Parietal lobe (tissue), 1 donor: Measurements from ENCODE around the gene OR1L1. TPM values are rescaled to one million over a fixed set of nuclear protein-coding genes. Genes with fewer than 3 reads are reported as not detected.

Experiments used
- total RNA-seq: library from RNA; depleted of rRNA; stranded (reverse); fragments of >200 nt; gene quantifications from one replicate; pipeline ENCODE4 v1.2.3, GENCODE V29; 2014

The OR1L1 gene
- not detected for total RNA-seq

GRCh38 chr9:122661416-122661815 lies at the start of gene OR1L1:
OR1L1 (plus strand) TSS chr9:122661716; CDS start chr9:122661716, 0 bp downstream.

GRCh38 chr9:122614362-122614761 lies 47.2 kb upstream of the OR1L1 start, which contains the start of gene OR1Q1:
OR1Q1 (plus strand) TSS chr9:122614738; CDS start chr9:122614738, 0 bp downstream.

GRCh38 chr9:122657527-122657926 lies 4.0 kb upstream of the OR1L1 start, which contains the start of gene OR1B1:
OR1B1 (minus strand) TSS chr9:122657627.

Other genes with a start within 250 kb of the OR1L1 start
- gene OR1J1, start 183.8 kb upstream of the OR1L1 start, total RNA-seq = not detected
- gene OR1J2, start 150.9 kb upstream of the OR1L1 start, total RNA-seq = not detected
- gene OR1J4, start 142.6 kb upstream of the OR1L1 start, total RNA-seq = not detected
- not detected for gene OR1N1, start 134.4 kb upstream of the OR1L1 start, total RNA-seq
- not detected for gene OR1N2, start 108.6 kb upstream of the OR1L1 start, total RNA-seq
- 0.31 TPM for gene OR1L8, start 78.3 kb upstream of the OR1L1 start, total RNA-seq
- gene OR1Q1, start 47.0 kb upstream of the OR1L1 start, total RNA-seq = not detected
- not detected for gene OR1B1, start 4.1 kb upstream of the OR1L1 start, total RNA-seq
- gene OR1L3, start 13.4 kb downstream of the OR1L1 start, total RNA-seq = not detected
- not detected for gene OR1L4, start 62.3 kb downstream of the OR1L1 start, total RNA-seq
- not detected for gene OR1L6, start 80.6 kb downstream of the OR1L1 start, total RNA-seq
- gene OR5C1, start 127.2 kb downstream of the OR1L1 start, total RNA-seq = not detected
- gene OR1K1, start 138.4 kb downstream of the OR1L1 start, total RNA-seq = not detected
- 40.1 TPM for gene PDCL, start 166.9 kb downstream of the OR1L1 start, total RNA-seq
- 131 TPM for gene RC3H2, start 243.6 kb downstream of the OR1L1 start, total RNA-seq